Tibial nerve (tissue), 4 donors: ENCODE measurements around the gene KRT40. TPM values are rescaled to one million over a fixed set of nuclear protein-coding genes. Genes with fewer than 3 reads are reported as not detected.
A peak's percentile ranks its signal among the peaks of the same experiment; 100 is the strongest.

Experiments used
- DNase-seq, 2 donors: peaks; one replicate each; pipeline ENCODE4 v3.0.0-alpha.2; 2019; ENCODE audit warnings: low spot score in 2 of 2
- H3K27ac ChIP-seq, 4 donors: fragments of 200-600 bp; sonication (generic) in 3 of 4; one replicate each; pipeline ENCODE4 v1.5.1; 2017 to 2019; ENCODE audit warnings: mild to moderate bottlenecking in 1 of 4
- H3K27me3 ChIP-seq, 2 donors: fragments of 200-600 bp; sonication (generic) in 1 of 2; one replicate each; pipeline versions ENCODE4 v1.5.1 to v1.6.0; 2017 to 2019
- H3K36me3 ChIP-seq, 3 donors: fragments of 200-600 bp; sonication (generic); one replicate each; pipeline ENCODE4 v1.5.1; 2018 to 2019
- H3K4me1 ChIP-seq, 4 donors: fragments of 200-600 bp; sonication (generic) in 3 of 4; one replicate each; pipeline ENCODE4 v1.5.1; 2017 to 2019
- H3K4me3 ChIP-seq, 4 donors: fragments of 200-600 bp; sonication (generic) in 3 of 4; one replicate each; pipeline ENCODE4 v1.5.1; 2017 to 2019; ENCODE audit warnings: mild to moderate bottlenecking in 1 of 4, moderate library complexity in 1 of 4
- H3K9me3 ChIP-seq, 4 donors: fragments of 200-600 bp; sonication (generic) in 3 of 4; one replicate each; pipeline ENCODE4 v1.5.1; 2017 to 2019
- EP300 ChIP-seq, 2 donors: sonication (generic); formaldehyde crosslinking; IDR thresholded peaks; one replicate each; pipeline ENCODE4 v1.6.1; 2017; ENCODE audit warnings: antibody characterized with exemption in 2 of 2, mild to moderate bottlenecking in 1 of 2
- POLR2A ChIP-seq, 2 donors: fragments of 450-650 bp; IDR thresholded peaks; one replicate each; pipeline ENCODE4 v1.6.1; 2017; ENCODE audit warnings: antibody characterized with exemption in 2 of 2, mild to moderate bottlenecking in 2 of 2, moderate library complexity in 2 of 2
- WGBS, 2 donors: methylation state at CpG; one replicate each; pipeline ENCODE4 v1.1.5; 2018; 5-methylcytosine and 5-hydroxymethylcytosine counted together
- total RNA-seq, 4 donors: library from RNA; depleted of rRNA; stranded (reverse); fragments of >200 nt; gene quantifications; one replicate each; pipeline ENCODE4 v1.1.0, GENCODE V29; 2016
- TF ChIP-seq, protein P1 (sequence below), 5 experiments: fragments of 200-600 bp in 3 of 5; fragments of 450-650 bp in 2 of 5; sonication (generic) in 3 of 5; IDR thresholded peaks; one replicate each; pipeline ENCODE4 v1.5.1; 2016 to 2019; ENCODE audit warnings: antibody characterized with exemption in 5 of 5, mild to moderate bottlenecking in 3 of 5, moderate library complexity in 2 of 5

The KRT40 gene
- total RNA-seq, 4 donors from 2014 or later: not detected

- Histone ChIP-seq H3K9me3 (no peaks in the 10 kb centered on the region), H3K4me1 (no peaks in the 10 kb centered on the region), H3K27ac (no peak overlapping the region), H3K36me3 (no peaks in the 10 kb centered on the region), H3K27me3 (no peaks in the 10 kb centered on the region), H3K4me3 (no peak overlapping the region)
- TF ChIP-seq POLR2A (IDR thresholded peaks at IDR 0.05) (no peak), EP300 (IDR thresholded peaks at IDR 0.05) (no peak)
- TF ChIP-seq, protein P1, sequence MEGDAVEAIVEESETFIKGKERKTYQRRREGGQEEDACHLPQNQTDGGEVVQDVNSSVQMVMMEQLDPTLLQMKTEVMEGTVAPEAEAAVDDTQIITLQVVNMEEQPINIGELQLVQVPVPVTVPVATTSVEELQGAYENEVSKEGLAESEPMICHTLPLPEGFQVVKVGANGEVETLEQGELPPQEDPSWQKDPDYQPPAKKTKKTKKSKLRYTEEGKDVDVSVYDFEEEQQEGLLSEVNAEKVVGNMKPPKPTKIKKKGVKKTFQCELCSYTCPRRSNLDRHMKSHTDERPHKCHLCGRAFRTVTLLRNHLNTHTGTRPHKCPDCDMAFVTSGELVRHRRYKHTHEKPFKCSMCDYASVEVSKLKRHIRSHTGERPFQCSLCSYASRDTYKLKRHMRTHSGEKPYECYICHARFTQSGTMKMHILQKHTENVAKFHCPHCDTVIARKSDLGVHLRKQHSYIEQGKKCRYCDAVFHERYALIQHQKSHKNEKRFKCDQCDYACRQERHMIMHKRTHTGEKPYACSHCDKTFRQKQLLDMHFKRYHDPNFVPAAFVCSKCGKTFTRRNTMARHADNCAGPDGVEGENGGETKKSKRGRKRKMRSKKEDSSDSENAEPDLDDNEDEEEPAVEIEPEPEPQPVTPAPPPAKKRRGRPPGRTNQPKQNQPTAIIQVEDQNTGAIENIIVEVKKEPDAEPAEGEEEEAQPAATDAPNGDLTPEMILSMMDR (IDR thresholded peaks at IDR 0.05): peak; percentile 27 to 40 (median 34)
- DNase-seq: no peak
- WGBS, 2 donors: 55 to 56% methylated on average over 1 of the region's 1 CpG
These were observed 20.3 kb downstream of the KRT40 start for GRCh38 chr17:40963838-40964237.

DNA sequence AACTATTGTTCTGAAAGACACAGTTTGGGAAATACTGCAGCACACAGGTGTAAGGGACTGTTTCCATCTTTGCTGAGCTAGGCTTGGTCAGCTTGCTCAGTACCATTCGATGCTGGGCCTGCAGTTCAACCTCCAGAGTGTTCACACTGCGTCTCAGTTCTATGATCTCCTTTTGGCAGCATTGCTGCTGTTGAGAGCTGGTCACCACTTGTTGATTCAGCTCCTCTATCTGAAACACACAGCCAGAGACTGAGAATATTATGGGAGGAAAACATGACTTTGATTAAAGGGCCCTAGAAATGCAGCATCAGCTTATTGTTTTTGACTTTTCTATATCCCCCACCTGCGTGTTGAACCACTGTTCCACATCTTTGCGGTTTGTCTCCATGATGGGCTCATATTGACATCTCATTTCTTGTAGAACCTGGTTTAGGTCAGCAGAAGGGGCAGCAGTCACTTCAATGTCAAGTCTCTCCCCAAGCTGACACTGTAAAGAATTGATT, 22.0 kb downstream of the KRT40 start:
- H3K9me3 ChIP-seq: no peaks in the 10 kb centered on the region
- H3K27ac ChIP-seq: no peak overlapping the region
- no peaks in the 10 kb centered on the region for H3K27me3 ChIP-seq
- DNase-seq: no peak
- TF ChIP-seq POLR2A (IDR thresholded peaks at IDR 0.05) (no peak), EP300 (IDR thresholded peaks at IDR 0.05) (no peak)
- TF ChIP-seq, protein P1 (IDR thresholded peaks at IDR 0.05): no peak
- no peak overlapping the region for H3K4me3 ChIP-seq
- WGBS, 2 donors: 89 to 94% methylated on average over 4 of the region's 4 CpGs
- H3K4me1 ChIP-seq: no peaks in the 10 kb centered on the region
- H3K36me3 ChIP-seq: no peaks in the 10 kb centered on the region

DNA sequence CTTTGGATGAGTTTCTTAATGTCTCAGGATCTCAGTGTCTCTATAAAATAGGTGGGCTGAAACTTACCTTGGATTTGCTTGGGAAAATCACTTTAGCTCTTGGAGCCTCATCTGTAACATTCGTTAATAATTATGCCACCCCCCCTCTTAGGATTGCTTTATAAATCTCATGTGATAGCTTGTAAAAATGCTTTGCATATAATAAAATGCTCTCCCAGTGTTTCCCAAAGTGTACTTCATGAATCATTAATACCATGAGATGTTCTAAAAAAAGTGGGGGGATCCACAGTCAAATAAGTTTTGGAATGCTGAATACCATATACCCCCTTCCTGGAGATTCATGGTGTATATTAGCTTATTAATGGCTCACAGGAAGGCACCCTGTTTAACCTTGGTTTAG, 22.5 kb downstream of the KRT40 start:
- Histone ChIP-seq H3K9me3 (no peaks in the 10 kb centered on the region), H3K36me3 (no peaks in the 10 kb centered on the region), H3K27ac (no peak overlapping the region), H3K4me1 (no peaks in the 10 kb centered on the region), H3K27me3 (no peaks in the 10 kb centered on the region), H3K4me3 (no peak overlapping the region)
- WGBS, 2 donors: 84 to 88% methylated on average over 1 of the region's 1 CpG
- DNase-seq: no peak
- TF ChIP-seq EP300 (IDR thresholded peaks at IDR 0.05) (no peak), POLR2A (IDR thresholded peaks at IDR 0.05) (no peak)
- TF ChIP-seq, protein P1 (IDR thresholded peaks at IDR 0.05): no peak

- Histone ChIP-seq H3K4me3 (no peak overlapping the region), H3K4me1 (no peaks in the 10 kb centered on the region), H3K36me3 (no peaks in the 10 kb centered on the region), H3K27me3 (no peaks in the 10 kb centered on the region), H3K27ac (no peak overlapping the region), H3K9me3 (no peaks in the 10 kb centered on the region)
- DNase-seq: no peak
- TF ChIP-seq, protein P1 (IDR thresholded peaks at IDR 0.05): no peak
- TF ChIP-seq EP300 (IDR thresholded peaks at IDR 0.05) (no peak), POLR2A (IDR thresholded peaks at IDR 0.05) (no peak)
- 81 to 85% methylated on average over 10 of the region's 10 CpGs for WGBS, 2 donors
These were observed 24.0 kb downstream of the KRT40 start for GRCh38 chr17:40960144-40960543.

DNA sequence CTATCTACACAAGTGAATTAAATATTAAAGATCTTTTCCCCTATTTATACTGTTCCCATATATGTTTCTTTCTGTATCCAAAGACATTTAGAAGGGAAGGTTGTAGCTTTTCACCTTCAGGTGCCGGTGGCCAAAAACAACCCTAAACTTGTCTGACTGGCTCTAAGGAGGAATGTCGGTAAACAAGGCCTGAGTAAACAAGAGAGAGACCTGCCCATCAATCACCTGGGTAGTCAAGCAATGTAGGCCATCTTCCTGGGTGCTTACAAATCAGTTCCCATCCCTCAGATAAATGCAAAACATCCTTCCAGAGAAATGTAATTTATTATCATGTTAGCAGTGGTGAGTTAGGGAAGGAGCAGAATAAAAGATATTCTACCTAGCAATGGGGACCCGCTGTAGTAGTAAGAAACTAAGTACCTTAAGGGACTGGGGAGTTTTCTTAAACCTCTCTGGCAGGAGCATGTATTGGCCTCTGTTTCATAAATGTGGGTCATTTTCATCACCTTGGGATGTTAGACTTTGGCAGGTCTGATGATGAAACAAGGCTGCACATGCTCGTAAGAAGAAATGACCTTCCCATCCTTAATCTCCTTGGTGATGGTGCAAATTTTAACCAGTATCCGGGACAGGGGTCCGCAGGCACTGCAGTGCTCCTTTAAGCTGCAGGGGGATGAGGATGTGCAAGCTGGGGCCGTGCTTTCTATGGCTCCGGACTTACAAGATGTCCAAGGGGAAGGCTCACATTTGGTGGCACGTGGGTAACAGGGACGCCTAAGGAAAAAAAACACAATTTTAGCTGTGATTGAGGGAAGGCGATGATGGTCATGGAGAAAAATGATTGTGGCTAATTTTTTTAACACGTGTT, 25.8 kb downstream of the KRT40 start:
- H3K27me3 ChIP-seq: no peaks in the 10 kb centered on the region
- WGBS, 2 donors: 85 to 86% methylated on average over 12 of the region's 12 CpGs
- H3K36me3 ChIP-seq: no peaks in the 10 kb centered on the region
- no peak for TF ChIP-seq EP300 (IDR thresholded peaks at IDR 0.05)
- TF ChIP-seq POLR2A (IDR thresholded peaks at IDR 0.05): no peak
- TF ChIP-seq, protein P1 (IDR thresholded peaks at IDR 0.05): no peak
- no peaks in the 10 kb centered on the region for H3K9me3 ChIP-seq
- no peak overlapping the region for H3K27ac ChIP-seq
- H3K4me1 ChIP-seq: no peaks in the 10 kb centered on the region
- DNase-seq: no peak
- no peak overlapping the region for H3K4me3 ChIP-seq
